Endothelial cell of umbilical vein (primary cell): ENCODE measurements around the gene RHEX. TPM values are rescaled to one million over a fixed set of nuclear protein-coding genes. Genes with fewer than 3 reads are reported as not detected.

ENCODE experiments used
- BruUV-seq: library from RNA; stranded (reverse); fragments of 400-500 nt; replicated peaks from 2 replicates; lab custom pipeline; 2021; lab: Mats Ljungman, UMichigan
- CTCF ChIA-PET: fragments of 300-600, 350-600 bp; sonication (Branson Sonifier 250); formaldehyde crosslinking; loops from one replicate; lab custom pipeline; 2021; ENCODE audit warnings: antibody characterized with exemption, inconsistent platforms; lab: Charles Lee
- POLR2A ChIA-PET: fragments of 300-600, 350-600 bp; sonication (Branson Sonifier 250); formaldehyde crosslinking; loops from one replicate; lab custom pipeline; 2021; ENCODE audit warnings: antibody characterized with exemption, inconsistent platforms; lab: Charles Lee
- DNase-seq: peaks from one replicate; pipeline ENCODE4 v3.0.0-alpha.2; 2011; ENCODE audit warnings: low read depth, low spot score
- FAIRE-seq: peaks from 2 replicates; lab custom pipeline; 2011; peaks lifted over from hg19 to GRCh38; lab: Jason Lieb, UNC
- H2AFZ ChIP-seq: 2 replicates; pipeline ENCODE4 v1.6.0; 2012; ENCODE audit warnings: low read depth, low read length, control low read depth, inconsistent platforms
- H3K27ac ChIP-seq: 2 replicates; pipeline ENCODE4 v1.5.1; 2011; ENCODE audit warnings: low read depth, mild to moderate bottlenecking, control low read depth, low read length, moderate library complexity; ENCODE audit not compliant: insufficient read depth
- H3K27me3 ChIP-seq, 2 experiments: 2 replicates each; pipeline versions ENCODE4 v1.6.0 to v1.6.1; 2011; ENCODE audit warnings: low read length in 2 of 2, mixed read lengths in 1 of 2; ENCODE audit not compliant: control insufficient read depth in 2 of 2, insufficient read depth in 2 of 2
- H3K36me3 ChIP-seq, 2 experiments: 2 replicates in 1 of 2; 3 replicates in 1 of 2; pipeline ENCODE4 v1.5.1; 2011; ENCODE audit warnings: low read length in 2 of 2, mild to moderate bottlenecking in 1 of 2, moderate library complexity in 1 of 2; ENCODE audit not compliant: control insufficient read depth in 2 of 2, insufficient read depth in 2 of 2; ENCODE audit errors: extremely low read depth in 1 of 2
- H3K4me1 ChIP-seq: 3 replicates; pipeline ENCODE4 v1.5.1; 2011; ENCODE audit warnings: mild to moderate bottlenecking, low read length; ENCODE audit not compliant: control insufficient read depth, insufficient read depth; ENCODE audit errors: extremely low read depth
- H3K4me2 ChIP-seq: 2 replicates; pipeline ENCODE4 v1.6.1; 2011; ENCODE audit warnings: low read length, control low read depth, mixed read lengths; ENCODE audit not compliant: insufficient read depth
- H3K4me3 ChIP-seq, 3 experiments: fragments of 200-600 bp in 1 of 3; sonication (generic), shearing (Covaris generic) in 1 of 3; replicated peaks in 1 of 3; 2 replicates each; pipeline ENCODE4 v1.5.1; 2011 to 2016; ENCODE audit warnings: control low read depth in 3 of 3, low read length in 3 of 3, mild to moderate bottlenecking in 2 of 3, inconsistent platforms in 1 of 3, low read depth in 1 of 3, moderate library complexity in 1 of 3; ENCODE audit not compliant: insufficient read depth in 1 of 3
- H3K79me2 ChIP-seq: 2 replicates; pipeline ENCODE4 v1.6.0; 2012; ENCODE audit warnings: low read length, inconsistent platforms; ENCODE audit not compliant: control insufficient read depth, insufficient read depth
- H3K9ac ChIP-seq: replicated peaks from 2 replicates; pipeline ENCODE3; 2011; ENCODE audit warnings: low read length, control low read depth; ENCODE audit not compliant: insufficient read depth; ENCODE audit errors: extremely low read depth
- H3K9me1 ChIP-seq: replicated peaks from 3 replicates; pipeline ENCODE4 v1.6.0; 2011; ENCODE audit warnings: mild to moderate bottlenecking, low read length; ENCODE audit not compliant: control insufficient read depth, insufficient read depth; ENCODE audit errors: extremely low read depth
- H3K9me3 ChIP-seq: replicated peaks from 2 replicates; pipeline ENCODE4 v1.5.1; 2012; ENCODE audit warnings: low read length, inconsistent platforms; ENCODE audit not compliant: control insufficient read depth, insufficient read depth
- H4K20me1 ChIP-seq: replicated peaks from 2 replicates; pipeline ENCODE3; 2011; ENCODE audit warnings: mild to moderate bottlenecking, low read length; ENCODE audit not compliant: control insufficient read depth, insufficient read depth; ENCODE audit errors: extremely low read depth
- CTCF ChIP-seq, 2 donors: IDR thresholded peaks; 1 replicate in 1 of 2; 2 replicates in 1 of 2; pipeline ENCODE4 v1.5.1; 2011; ENCODE audit warnings: low read length in 2 of 2, mild to moderate bottlenecking in 2 of 2, moderate library complexity in 2 of 2, control low read depth in 1 of 2, inconsistent platforms in 1 of 2, low read depth in 1 of 2; ENCODE audit not compliant: insufficient read depth in 1 of 2; ENCODE audit errors: extremely low read depth in 1 of 2
- EZH2 ChIP-seq: IDR thresholded peaks from 2 replicates; pipeline ENCODE4 v1.6.1; 2012; ENCODE audit warnings: borderline replicate concordance, low read depth, mild to moderate bottlenecking, moderate library complexity, low read length, inconsistent platforms; ENCODE audit not compliant: severe bottlenecking
- FOS ChIP-seq: IDR thresholded peaks from 2 replicates; pipeline ENCODE4 v1.6.1; 2011; ENCODE audit warnings: mild to moderate bottlenecking, low read length, moderate library complexity, borderline replicate concordance; ENCODE audit not compliant: insufficient read depth
- GATA2 ChIP-seq: IDR thresholded peaks from 2 replicates; pipeline ENCODE4 v1.7.0; 2011; ENCODE audit warnings: low read depth, mild to moderate bottlenecking, moderate library complexity, mixed read lengths, low read length; ENCODE audit not compliant: insufficient read length, insufficient read depth
- JUN ChIP-seq: IDR thresholded peaks from 2 replicates; pipeline ENCODE4 v1.6.1; 2011; ENCODE audit warnings: borderline replicate concordance, low read depth; ENCODE audit not compliant: insufficient read length, insufficient read depth
- MAX ChIP-seq: IDR thresholded peaks from 2 replicates; pipeline ENCODE4 v1.6.1; 2011; ENCODE audit not compliant: insufficient read depth, insufficient read length
- MYC ChIP-seq: IDR thresholded peaks from one replicate; pipeline ENCODE4 v1.6.1; 2011; ENCODE audit warnings: mild to moderate bottlenecking, low read depth, low read length
- POLR2A ChIP-seq: IDR thresholded peaks from 2 replicates; pipeline ENCODE4 v1.6.1; 2012; ENCODE audit warnings: low read depth, mild to moderate bottlenecking, control low read depth, low read length
- POLR2AphosphoS5 ChIP-seq: IDR thresholded peaks from 2 replicates; pipeline ENCODE4 v1.6.1; 2012; ENCODE audit warnings: low read depth, mild to moderate bottlenecking, control low read depth, low read length, moderate library complexity; ENCODE audit not compliant: insufficient read depth
- dilution Hi-C: fragments of 300-500 bp; cut with MboI; formaldehyde crosslinking; loops from one replicate; pipeline ENCODE4 v1.15.0; 2019; ENCODE audit warnings: low sequenced_read_pairs; ENCODE audit not compliant: extremely low pct_ligation_motif_present
- intact Hi-C: fragments of 100-400 bp; cut with micrococcal nuclease; formaldehyde crosslinking; loops from one replicate; pipeline ENCODE4 v1.10.0; 2022
- polyA plus RNA-seq, 4 experiments: library from polyadenylated mRNA; depleted of rRNA in 3 of 4; stranded (reverse) in 3 of 4; unstranded in 1 of 4; fragments of >200 nt; gene quantifications; 2 replicates each; pipeline versions ENCODE4 v1.2.1 to v1.2.3, GENCODE V29; 2011 to 2012; ENCODE audit warnings: missing spikeins in 1 of 4
- total RNA-seq: library from RNA; stranded (reverse); gene quantifications from 2 replicates; pipeline ENCODE4 v1.2.3, GENCODE V29; 2021

RHEX gene
- total and polyA plus RNA-seq, 2 donors (not counting 3 experiments of a cell fraction or from before 2014, with no cell fraction given) = not detected

GRCh38 chr1:206066479-206067171, 13.7 kb downstream of the RHEX start:
- no peak overlapping the region for H3K9ac ChIP-seq
- DNase-seq (no peak), FAIRE-seq (no peak)
- no peak overlapping the region for H3K4me3 ChIP-seq
- no peaks in the 10 kb centered on the region for H3K79me2 ChIP-seq
- ChIA-PET CTCF (interaction anchor here (1.1 kb wide), 1 partner anchor 12 kb away, joined by 3 read pairs; no protein-coding TSS in a partner anchor), POLR2A (no interaction called here)
- no peak for TF ChIP-seq FOS
- no peak for TF ChIP-seq GATA2
- TF ChIP-seq EZH2 = no peak
- no peak for TF ChIP-seq JUN
- TF ChIP-seq CTCF (IDR thresholded peaks at IDR 0.05; ENCODE audit: extremely low read depth in 1 of 2, insufficient read depth in 1 of 2, low read depth in 1 of 2, low read length in 2 of 2) = no peak
- no peak for TF ChIP-seq MAX
- TF ChIP-seq MYC = no peak
- TF ChIP-seq POLR2A = no peak
- TF ChIP-seq POLR2AphosphoS5 = no peak
- H2AFZ ChIP-seq = no peak overlapping the region
- no peaks in the 10 kb centered on the region for H3K9me1 ChIP-seq
- H3K4me1 ChIP-seq = no peaks in the 10 kb centered on the region
- dilution Hi-C loops = no loop called here
- no peak overlapping the region for H3K27ac ChIP-seq
- intact Hi-C loops = no loop called here
- H3K4me2 ChIP-seq = no peak overlapping the region
- H3K9me3 ChIP-seq = no peaks in the 10 kb centered on the region
- no peaks in the 10 kb centered on the region for H3K36me3 ChIP-seq
- no peaks in the 10 kb centered on the region for H4K20me1 ChIP-seq
- H3K27me3 ChIP-seq = peaks cover 17 to 23% of the 10 kb centered on the region in 2 experiments
- no TSS peak for BruUV-seq
